CD14-positive monocyte (primary cell): ENCODE measurements around the gene MXRA5. TPM values are rescaled to one million over a fixed set of nuclear protein-coding genes. Genes with fewer than 3 reads are reported as not detected.

Experiments used
- DNase-seq, 3 donors: peaks; one replicate each; pipeline ENCODE4 v3.0.0-alpha.2; 2011 to 2022
- H2AFZ ChIP-seq: 2 replicates; pipeline ENCODE4 v1.6.0; 2012; ENCODE audit warnings: mild to moderate bottlenecking, low read depth, low read length, inconsistent platforms; ENCODE audit not compliant: insufficient read depth, poor library complexity, severe bottlenecking
- H3K27ac ChIP-seq, 2 donors: 1 replicate in 1 of 2; 2 replicates in 1 of 2; pipeline ENCODE4 v1.5.1; 2012 to 2013; ENCODE audit warnings: low read length in 2 of 2, control low read depth in 1 of 2, inconsistent platforms in 1 of 2, low read depth in 1 of 2, mild to moderate bottlenecking in 1 of 2
- H3K27me3 ChIP-seq, 2 donors: one replicate each; pipeline versions ENCODE4 v1.6.0 to v1.6.1; 2011 to 2013; ENCODE audit warnings: low read length in 2 of 2; ENCODE audit not compliant: control insufficient read depth in 2 of 2, insufficient read depth in 2 of 2
- H3K36me3 ChIP-seq, 2 donors: replicated peaks in 1 of 2; 1 replicate in 1 of 2; 2 replicates in 1 of 2; pipeline versions ENCODE4 v1.5.1 to v1.6.1; 2012 to 2013; ENCODE audit warnings: low read length in 2 of 2, control low read depth in 1 of 2, inconsistent platforms in 1 of 2, mild to moderate bottlenecking in 1 of 2; ENCODE audit not compliant: insufficient read depth in 2 of 2, control insufficient read depth in 1 of 2
- H3K4me1 ChIP-seq, 2 donors: 1 replicate in 1 of 2; 2 replicates in 1 of 2; pipeline versions ENCODE4 v1.5.1 to v1.6.1; 2012 to 2013; ENCODE audit warnings: low read length in 2 of 2, control low read depth in 1 of 2, inconsistent platforms in 1 of 2, mild to moderate bottlenecking in 1 of 2, moderate library complexity in 1 of 2; ENCODE audit not compliant: insufficient read depth in 2 of 2, control insufficient read depth in 1 of 2
- H3K4me2 ChIP-seq: replicated peaks from 2 replicates; pipeline ENCODE3; 2012; ENCODE audit warnings: low read length, moderate library complexity, mild to moderate bottlenecking; ENCODE audit not compliant: poor library complexity, severe bottlenecking; ENCODE audit errors: extremely low read depth
- H3K4me3 ChIP-seq, 3 experiments: fragments of 200-600 bp in 1 of 3; sonication (generic) in 1 of 3; replicated peaks in 1 of 3; 1 replicate in 2 of 3; 2 replicates in 1 of 3; pipeline ENCODE4 v1.5.1; 2011 to 2013; ENCODE audit warnings: low read length in 3 of 3, mild to moderate bottlenecking in 3 of 3, control low read depth in 2 of 3, low read depth in 2 of 3, inconsistent platforms in 1 of 3, moderate library complexity in 1 of 3
- H3K79me2 ChIP-seq: 2 replicates; pipeline ENCODE4 v1.6.0; 2012; ENCODE audit warnings: mild to moderate bottlenecking, control low read depth, inconsistent platforms, low read length, moderate library complexity; ENCODE audit not compliant: insufficient read depth
- H3K9ac ChIP-seq: 2 replicates; pipeline ENCODE4 v1.6.0; 2017; ENCODE audit warnings: low read length, mild to moderate bottlenecking; ENCODE audit not compliant: insufficient read depth, poor library complexity, severe bottlenecking
- H3K9me3 ChIP-seq, 2 donors: replicated peaks in 1 of 2; 1 replicate in 1 of 2; 2 replicates in 1 of 2; pipeline versions ENCODE4 v1.5.1 to v1.6.1; 2012 to 2013; ENCODE audit warnings: low read length in 2 of 2, control low read depth in 1 of 2; ENCODE audit not compliant: control insufficient read depth in 1 of 2, insufficient read depth in 1 of 2
- H4K20me1 ChIP-seq: 2 replicates; pipeline ENCODE4 v1.6.0; 2012; ENCODE audit warnings: mild to moderate bottlenecking, low read length, control low read depth, moderate library complexity; ENCODE audit not compliant: insufficient read depth
- H3K27ac Mint-ChIP-seq, 7 donors: one replicate each; pipeline ENCODE4 v1.8.0; 2020; ENCODE audit warnings: mild to moderate bottlenecking in 7 of 7, mixed read lengths in 7 of 7, moderate library complexity in 6 of 7, inconsistent platforms in 2 of 7
- H3K27me3 Mint-ChIP-seq, 3 donors: one replicate each; pipeline ENCODE4 v1.8.0; 2021 to 2022; ENCODE audit warnings: low read depth in 3 of 3, mild to moderate bottlenecking in 3 of 3, mixed read lengths in 3 of 3, moderate library complexity in 3 of 3, inconsistent platforms in 1 of 3
- H3K36me3 Mint-ChIP-seq, 2 donors: one replicate each; pipeline ENCODE4 v1.8.0; 2020; ENCODE audit warnings: mixed read lengths in 2 of 2, inconsistent platforms in 1 of 2, mild to moderate bottlenecking in 1 of 2
- H3K4me1 Mint-ChIP-seq: one replicate; pipeline ENCODE4 v1.8.0; 2020; ENCODE audit warnings: mild to moderate bottlenecking, mixed read lengths
- H3K4me3 Mint-ChIP-seq, 2 donors: one replicate each; pipeline ENCODE4 v1.8.0; 2020; ENCODE audit warnings: mild to moderate bottlenecking in 2 of 2, mixed read lengths in 2 of 2, moderate library complexity in 1 of 2
- H3K9me3 Mint-ChIP-seq, 7 donors: one replicate each; pipeline ENCODE4 v1.8.0; 2020 to 2022; ENCODE audit warnings: mixed read lengths in 7 of 7, mild to moderate bottlenecking in 6 of 7, moderate library complexity in 6 of 7, inconsistent platforms in 2 of 7
- CTCF ChIP-seq: fragments of 200-600 bp; IDR thresholded peaks from one replicate; pipeline ENCODE4 v1.8.0; 2022; ENCODE audit warnings: antibody characterized with exemption, mild to moderate bottlenecking
- WGBS: methylation state at CpG from one replicate; pipeline ENCODE4 v1.1.5; 2013; ENCODE audit warnings: missing lambda C conversion rate; ENCODE audit not compliant: insufficient coverage; 5-methylcytosine and 5-hydroxymethylcytosine counted together
- intact Hi-C, 2 donors: fragments of 100-400 bp; cut with micrococcal nuclease; formaldehyde crosslinking; loops; one replicate each; pipeline versions ENCODE4 v1.15.0 to v1.15.1; 2023
- polyA plus RNA-seq, 3 donors: library from polyadenylated mRNA; depleted of rRNA in 1 of 3; unstranded in 2 of 3; stranded (reverse) in 1 of 3; fragments of 300-500 nt in 2 of 3; fragments of >200 nt in 1 of 3; fragmentation: Illumina TruSeq in 2 of 3; gene quantifications; 1 replicate in 2 of 3; 2 replicates in 1 of 3; pipeline ENCODE4 v1.2.3, GENCODE V29; 2012 to 2021

MXRA5 gene
- polyA plus RNA-seq, 3 donors: not detected

GRCh38 chrX:3312109-3312508, 34.3 kb downstream of the MXRA5 start:
- intact Hi-C loops: no loop called here
- Histone ChIP-seq H3K4me1 (no peaks in the 10 kb centered on the region), H3K9ac (no peak overlapping the region), H3K27me3 (no peaks in the 10 kb centered on the region), H3K4me2 (no peak overlapping the region), H3K27ac (no peak overlapping the region), H3K4me3 (no peak overlapping the region), H4K20me1 (no peaks in the 10 kb centered on the region), H2AFZ (no peak overlapping the region), H3K36me3 (no peaks in the 10 kb centered on the region), H3K9me3 (peaks cover 7 to 11% of the 10 kb centered on the region in 2 donors), H3K79me2 (no peaks in the 10 kb centered on the region)
- H3K9me3 Mint-ChIP-seq: peaks cover 4 to 25% (median 14%) of the 10 kb centered on the region in 7 donors
- no peak for TF ChIP-seq CTCF
- WGBS: no CpG with 5 or more reads among the region's 2 CpGs
- DNase-seq: no peak
- H3K36me3 Mint-ChIP-seq: no peaks in the 10 kb centered on the region
- H3K27ac Mint-ChIP-seq: no peak overlapping the region
- no peak overlapping the region for H3K4me3 Mint-ChIP-seq
- peaks cover 0 to 3% (median 0%) of the 10 kb centered on the region in 3 donors for H3K27me3 Mint-ChIP-seq
- no peaks in the 10 kb centered on the region for H3K4me1 Mint-ChIP-seq

- Histone ChIP-seq H3K27me3 (no peaks in the 10 kb centered on the region), H3K9ac (no peak overlapping the region), H3K79me2 (no peaks in the 10 kb centered on the region), H3K4me3 (no peak overlapping the region), H4K20me1 (no peaks in the 10 kb centered on the region), H3K4me1 (no peaks in the 10 kb centered on the region), H3K4me2 (no peak overlapping the region), H3K27ac (no peak overlapping the region), H3K9me3 (peaks cover 6 to 8% of the 10 kb centered on the region in 2 donors), H2AFZ (no peak overlapping the region), H3K36me3 (no peaks in the 10 kb centered on the region)
- Mint-ChIP-seq H3K4me3 (no peak overlapping the region), H3K9me3 (peaks cover 4 to 20% (median 9%) of the 10 kb centered on the region in 7 donors), H3K36me3 (no peaks in the 10 kb centered on the region), H3K27ac (no peak overlapping the region), H3K4me1 (no peaks in the 10 kb centered on the region), H3K27me3 (peaks cover 0 to 2% (median 1%) of the 10 kb centered on the region in 3 donors)
- 60% methylated on average over 1 of the region's 1 CpG for WGBS
- DNase-seq: no peak
- no peak for TF ChIP-seq CTCF
- intact Hi-C loops: no loop called here
These were observed 38.6 kb downstream of the MXRA5 start for GRCh38 chrX:3307881-3308280.
